SH-SY5Y (cell line): ENCODE data around the gene S100A4.

ENCODE experiments used
- GATA2 ChIP-seq: IDR thresholded peaks from 2 replicates; pipeline ENCODE4 v1.6.1; 2011; ENCODE audit warnings: mild to moderate bottlenecking, low read depth, low read length
- GATA3 ChIP-seq: IDR thresholded peaks from 2 replicates; pipeline ENCODE4 v1.6.1; 2011; ENCODE audit warnings: low read depth, mild to moderate bottlenecking, low read length, moderate library complexity

DNA sequence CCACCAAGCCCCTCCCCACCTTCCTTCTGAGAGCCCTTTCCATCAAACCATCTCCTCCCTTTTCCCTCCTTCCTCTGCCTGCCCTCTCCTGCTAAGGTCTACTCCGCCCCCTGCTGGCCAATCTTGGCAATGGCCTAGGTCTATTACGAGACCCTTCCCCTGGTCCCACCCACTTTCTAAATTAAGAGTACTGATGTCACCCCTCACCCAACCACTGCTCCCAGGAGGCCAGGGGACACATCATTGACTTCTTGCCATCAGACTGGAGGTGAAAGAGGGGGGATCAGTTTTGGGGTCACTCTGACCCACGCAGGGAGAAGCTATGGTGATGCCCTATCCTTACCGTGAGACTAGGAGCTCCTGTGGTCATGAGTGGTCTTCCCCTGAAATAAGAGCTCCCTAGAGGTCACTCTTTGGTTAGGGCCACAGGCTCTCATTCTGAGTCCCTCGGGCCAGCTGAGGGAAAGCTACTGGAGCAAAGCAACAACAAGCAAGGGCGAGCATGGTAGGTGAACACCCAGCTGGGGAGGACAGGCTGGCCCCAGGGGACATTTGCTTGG, 50.5 kb downstream of the S100A4 start:
- no peak for TF ChIP-seq GATA3
- no peak for TF ChIP-seq GATA2
